H9 (cell line): Measurements from ENCODE around the gene IL16. TPM values are rescaled to one million over a fixed set of nuclear protein-coding genes. Genes with fewer than 3 reads are reported as not detected.

ENCODE experiments used
- DNase-seq: peaks from one replicate; pipeline ENCODE4 v3.0.0-alpha.2; 2017
- H2AFZ ChIP-seq: one replicate; pipeline ENCODE4 v1.6.1; 2013; ENCODE audit warnings: mild to moderate bottlenecking, low read length, control low read depth, moderate library complexity
- H2AK5ac ChIP-seq: 2 replicates; pipeline ENCODE4 v1.6.1; 2013; ENCODE audit warnings: low read length, control low read depth, mixed read lengths; ENCODE audit not compliant: insufficient read length
- H2BK120ac ChIP-seq: one replicate; pipeline ENCODE4 v1.6.1; 2013; ENCODE audit warnings: low read depth, mild to moderate bottlenecking, low read length, control low read depth, inconsistent platforms; ENCODE audit not compliant: poor library complexity, severe bottlenecking
- H2BK12ac ChIP-seq: 2 replicates; pipeline ENCODE4 v1.6.1; 2013; ENCODE audit warnings: low read length, control low read depth, mixed read lengths, low read depth; ENCODE audit not compliant: insufficient read length
- H2BK15ac ChIP-seq: 2 replicates; pipeline ENCODE4 v1.6.1; 2013; ENCODE audit warnings: low read depth, low read length, control low read depth
- H2BK20ac ChIP-seq: one replicate; pipeline ENCODE4 v1.6.1; 2013; ENCODE audit warnings: low read depth, mild to moderate bottlenecking, low read length, control low read depth, inconsistent platforms; ENCODE audit not compliant: poor library complexity, severe bottlenecking
- H2BK5ac ChIP-seq: 2 replicates; pipeline ENCODE4 v1.6.1; 2013; ENCODE audit warnings: low read length, control low read depth, mixed read lengths; ENCODE audit not compliant: insufficient read length
- H3K14ac ChIP-seq: 2 replicates; pipeline ENCODE4 v1.6.1; 2013; ENCODE audit warnings: low read length, control low read depth; ENCODE audit not compliant: insufficient read depth
- H3K18ac ChIP-seq: 2 replicates; pipeline ENCODE4 v1.6.1; 2013; ENCODE audit warnings: low read depth, mild to moderate bottlenecking, mixed read lengths, low read length, control low read depth; ENCODE audit not compliant: insufficient read length
- H3K23ac ChIP-seq: 2 replicates; pipeline ENCODE4 v1.6.1; 2013; ENCODE audit warnings: low read length, control low read depth, mixed read lengths, low read depth; ENCODE audit not compliant: insufficient read length
- H3K23me2 ChIP-seq: 2 replicates; pipeline ENCODE4 v1.6.1; 2013; ENCODE audit warnings: low read depth, mild to moderate bottlenecking, mixed read lengths, low read length, control low read depth; ENCODE audit not compliant: insufficient read length, poor library complexity, severe bottlenecking
- H3K27ac ChIP-seq: 2 replicates; pipeline ENCODE4 v1.5.1; 2013; ENCODE audit warnings: low read length, control low read depth, mixed read lengths, low read depth; ENCODE audit not compliant: insufficient read length
- H3K27me3 ChIP-seq: 2 replicates; pipeline ENCODE4 v1.6.1; 2013; ENCODE audit warnings: low read length, control low read depth, inconsistent platforms; ENCODE audit not compliant: insufficient read depth
- H3K4ac ChIP-seq: 2 replicates; pipeline ENCODE4 v1.6.1; 2013; ENCODE audit warnings: low read depth, mild to moderate bottlenecking, control low read depth, inconsistent platforms, low read length, moderate library complexity
- H3K4me1 ChIP-seq: 2 replicates; pipeline ENCODE4 v1.6.1; 2013; ENCODE audit warnings: low read length, control low read depth, inconsistent platforms; ENCODE audit not compliant: insufficient read depth
- H3K4me2 ChIP-seq: 2 replicates; pipeline ENCODE4 v1.6.1; 2013; ENCODE audit warnings: low read length, control low read depth, mixed read lengths; ENCODE audit not compliant: insufficient read length, insufficient read depth
- H3K56ac ChIP-seq: 2 replicates; pipeline ENCODE4 v1.6.1; 2013; ENCODE audit warnings: low read depth, mild to moderate bottlenecking, mixed read lengths, low read length, control low read depth; ENCODE audit not compliant: insufficient read length
- H3K79me1 ChIP-seq: 2 replicates; pipeline ENCODE4 v1.6.1; 2013; ENCODE audit warnings: low read depth, mild to moderate bottlenecking, moderate library complexity, low read length, control low read depth, inconsistent platforms; ENCODE audit not compliant: insufficient read depth, poor library complexity, severe bottlenecking
- H3K79me2 ChIP-seq: 2 replicates; pipeline ENCODE4 v1.6.1; 2013; ENCODE audit warnings: low read length, control low read depth, inconsistent platforms; ENCODE audit not compliant: insufficient read depth
- H3K9ac ChIP-seq: 2 replicates; pipeline ENCODE4 v1.6.1; 2013; ENCODE audit warnings: low read length, control low read depth, mixed read lengths; ENCODE audit not compliant: insufficient read length; ENCODE audit errors: extremely low read depth
- H3K9me3 ChIP-seq: one replicate; pipeline ENCODE4 v1.6.1; 2013; ENCODE audit warnings: low read depth, low read length, inconsistent platforms; ENCODE audit not compliant: control insufficient read depth
- H3T11ph ChIP-seq: one replicate; pipeline ENCODE4 v1.6.1; 2013; ENCODE audit warnings: mild to moderate bottlenecking, low read length, control low read depth, inconsistent platforms
- H4K20me1 ChIP-seq: one replicate; pipeline ENCODE4 v1.6.1; 2013; ENCODE audit not compliant: control insufficient read depth, insufficient read length, insufficient read depth
- H4K5ac ChIP-seq: 2 replicates; pipeline ENCODE4 v1.6.1; 2013; ENCODE audit warnings: low read depth, mild to moderate bottlenecking, mixed read lengths, low read length, control low read depth; ENCODE audit not compliant: insufficient read length
- H4K8ac ChIP-seq: replicated peaks from 2 replicates; pipeline ENCODE4 v1.6.1; 2013; ENCODE audit warnings: low read length, control low read depth, mixed read lengths, low read depth; ENCODE audit not compliant: insufficient read length
- H4K91ac ChIP-seq: 2 replicates; pipeline ENCODE4 v1.6.1; 2013; ENCODE audit warnings: low read depth, mild to moderate bottlenecking, moderate library complexity, mixed read lengths, low read length, control low read depth; ENCODE audit not compliant: insufficient read length
- H3K27ac Mint-ChIP-seq, 3 experiments: 2 replicates in 2 of 3; 3 replicates in 1 of 3; pipeline ENCODE4 v1.8.0; 2020 to 2021; ENCODE audit warnings: mixed read lengths in 3 of 3, mild to moderate bottlenecking in 1 of 3, moderate library complexity in 1 of 3
- H3K27me3 Mint-ChIP-seq: 2 replicates; pipeline ENCODE4 v1.8.0; 2021; ENCODE audit warnings: low read depth, mild to moderate bottlenecking, moderate library complexity, mixed read lengths
- H3K36me3 Mint-ChIP-seq, 3 experiments: 2 replicates in 2 of 3; 3 replicates in 1 of 3; pipeline ENCODE4 v1.8.0; 2020 to 2021; ENCODE audit warnings: low read depth in 3 of 3, mixed read lengths in 3 of 3; ENCODE audit not compliant: insufficient read depth in 1 of 3
- H3K4me1 Mint-ChIP-seq, 2 experiments: 2 replicates each; pipeline ENCODE4 v1.8.0; 2020; ENCODE audit warnings: mixed read lengths in 2 of 2
- H3K4me3 Mint-ChIP-seq, 2 experiments: 2 replicates in 1 of 2; 3 replicates in 1 of 2; pipeline ENCODE4 v1.8.0; 2020 to 2021; ENCODE audit warnings: mild to moderate bottlenecking in 2 of 2, mixed read lengths in 2 of 2, moderate library complexity in 1 of 2
- H3K9me3 Mint-ChIP-seq, 2 experiments: 2 replicates in 1 of 2; 3 replicates in 1 of 2; pipeline ENCODE4 v1.8.0; 2020; ENCODE audit warnings: mild to moderate bottlenecking in 2 of 2, mixed read lengths in 2 of 2, moderate library complexity in 1 of 2
- WGBS: extraction: QIAGEN DNeasy Blood & Tissue Kit; methylation state at CpG from one replicate; pipeline ENCODE4 v1.1.7; 2013; ENCODE audit warnings: missing lambda C conversion rate, low lambda C conversion rate, mixed read lengths; ENCODE audit not compliant: insufficient read length; ENCODE audit errors: extremely low coverage; 5-methylcytosine and 5-hydroxymethylcytosine counted together
- total RNA-seq: library from RNA; stranded (reverse); gene quantifications from 2 replicates; pipeline ENCODE4 v1.2.1, GENCODE V29; 2021
- TF ChIP-seq, protein P1 (sequence below): fragments of 200-600 bp; sonication (generic); conservative IDR thresholded peaks from 3 replicates; pipeline ENCODE4 v1.8.0; 2021; ENCODE audit warnings: antibody characterized with exemption, mild to moderate bottlenecking

Gene IL16
- total RNA-seq, 1 experiment from 2014 or later = 0.28 TPM

DNA sequence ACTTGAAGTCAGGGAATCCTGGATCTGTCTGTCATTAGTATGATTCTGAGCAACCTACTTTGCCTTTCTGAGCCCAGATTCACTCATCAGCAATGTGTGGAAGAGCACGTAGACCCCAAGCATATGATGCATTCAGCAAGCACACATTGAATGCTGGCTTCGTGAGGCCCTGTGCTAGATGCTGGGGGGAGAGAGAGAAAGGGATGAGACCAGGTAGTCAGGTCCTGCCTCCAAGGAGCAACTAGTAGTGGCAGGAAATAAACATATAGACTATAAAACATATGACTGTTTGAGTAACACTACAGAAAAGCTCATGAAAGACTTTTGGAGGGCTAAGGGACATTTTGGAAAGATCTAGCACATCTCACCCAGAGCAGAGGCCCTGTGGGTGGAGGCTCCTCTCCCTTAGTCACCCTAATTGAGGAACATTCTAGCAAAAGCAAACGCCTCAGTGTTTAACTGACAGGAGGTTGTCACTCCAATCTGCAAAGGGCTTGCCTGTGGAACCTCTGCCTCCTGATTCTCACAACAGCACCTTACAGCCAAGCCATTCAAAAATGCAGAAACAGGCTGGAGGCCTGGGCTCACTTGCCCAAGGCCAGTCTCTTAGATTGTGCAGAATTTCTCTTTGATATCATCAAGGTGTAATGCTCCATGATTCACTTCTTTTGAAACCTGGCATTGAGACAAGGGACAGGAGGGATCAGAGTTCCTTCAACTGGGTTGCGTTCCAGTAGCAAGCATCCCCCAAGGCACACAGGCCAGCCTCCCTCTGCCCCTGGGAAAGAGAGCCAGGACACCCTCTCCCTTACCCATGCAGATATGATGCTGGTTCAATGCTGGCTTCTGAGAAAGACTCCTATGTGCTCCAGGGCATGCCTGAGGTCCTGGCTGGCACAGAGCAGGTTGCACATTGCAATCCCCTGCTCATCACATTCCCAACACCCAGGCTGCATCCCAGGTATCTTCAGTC, 101.2 kb downstream of the IL16 start:
- no peak overlapping the region for H3K27ac ChIP-seq
- H3K79me2 ChIP-seq = no peaks in the 10 kb centered on the region
- H3K9me3 ChIP-seq = no peaks in the 10 kb centered on the region
- H3K23me2 ChIP-seq = no peaks in the 10 kb centered on the region
- H3K18ac ChIP-seq = no peak overlapping the region
- Mint-ChIP-seq H3K36me3 (no peaks in the 10 kb centered on the region), H3K9me3 (no peaks in the 10 kb centered on the region), H3K27ac (no peak overlapping the region), H3K4me1 (peaks cover 21 to 30% of the 10 kb centered on the region in 2 experiments), H3K27me3 (peaks cover 17% of the 10 kb centered on the region), H3K4me3 (no peak overlapping the region)
- peaks cover 9% of the 10 kb centered on the region; the same call in 1 of the 2 replicates for H3K4me1 ChIP-seq
- DNase-seq = no peak
- no peak overlapping the region for H2BK5ac ChIP-seq
- H3K56ac ChIP-seq = no peak overlapping the region
- H4K5ac ChIP-seq = no peak overlapping the region
- H3K4ac ChIP-seq = no peak overlapping the region
- H2AFZ ChIP-seq = no peak overlapping the region
- no peak overlapping the region for H3K4me2 ChIP-seq
- H4K91ac ChIP-seq = no peak overlapping the region
- no peak overlapping the region for H2AK5ac ChIP-seq
- no peaks in the 10 kb centered on the region for H3K79me1 ChIP-seq
- H3K9ac ChIP-seq = no peak overlapping the region
- H4K8ac ChIP-seq = no peak overlapping the region
- H3T11ph ChIP-seq = no peak overlapping the region
- TF ChIP-seq, protein P1, sequence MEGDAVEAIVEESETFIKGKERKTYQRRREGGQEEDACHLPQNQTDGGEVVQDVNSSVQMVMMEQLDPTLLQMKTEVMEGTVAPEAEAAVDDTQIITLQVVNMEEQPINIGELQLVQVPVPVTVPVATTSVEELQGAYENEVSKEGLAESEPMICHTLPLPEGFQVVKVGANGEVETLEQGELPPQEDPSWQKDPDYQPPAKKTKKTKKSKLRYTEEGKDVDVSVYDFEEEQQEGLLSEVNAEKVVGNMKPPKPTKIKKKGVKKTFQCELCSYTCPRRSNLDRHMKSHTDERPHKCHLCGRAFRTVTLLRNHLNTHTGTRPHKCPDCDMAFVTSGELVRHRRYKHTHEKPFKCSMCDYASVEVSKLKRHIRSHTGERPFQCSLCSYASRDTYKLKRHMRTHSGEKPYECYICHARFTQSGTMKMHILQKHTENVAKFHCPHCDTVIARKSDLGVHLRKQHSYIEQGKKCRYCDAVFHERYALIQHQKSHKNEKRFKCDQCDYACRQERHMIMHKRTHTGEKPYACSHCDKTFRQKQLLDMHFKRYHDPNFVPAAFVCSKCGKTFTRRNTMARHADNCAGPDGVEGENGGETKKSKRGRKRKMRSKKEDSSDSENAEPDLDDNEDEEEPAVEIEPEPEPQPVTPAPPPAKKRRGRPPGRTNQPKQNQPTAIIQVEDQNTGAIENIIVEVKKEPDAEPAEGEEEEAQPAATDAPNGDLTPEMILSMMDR = no peak
- no peak overlapping the region for H2BK20ac ChIP-seq
- H2BK12ac ChIP-seq = no peak overlapping the region
- H3K27me3 ChIP-seq = no peaks in the 10 kb centered on the region
- no peak overlapping the region for H2BK15ac ChIP-seq
- no peak overlapping the region for H2BK120ac ChIP-seq
- WGBS = no CpG with 5 or more reads among the region's 4 CpGs
- H3K23ac ChIP-seq = no peak overlapping the region
- H4K20me1 ChIP-seq = no peaks in the 10 kb centered on the region
- H3K14ac ChIP-seq = no peak overlapping the region
